NCI-H1436 treated with DMSO at 0.1 percent for 48 hours (cell line): ENCODE measurements around the gene ZNF25.
"Not testable (repeated sequence)": the region's sequence is repeated elsewhere in the genome, so short reads cannot be mapped to it uniquely, and the experiment has no call there.

Experiments used
- DNase-seq: peaks from one replicate; lab custom pipeline; 2025; lab: John Stamatoyannopoulos, UW

ZNF25 gene

DNA sequence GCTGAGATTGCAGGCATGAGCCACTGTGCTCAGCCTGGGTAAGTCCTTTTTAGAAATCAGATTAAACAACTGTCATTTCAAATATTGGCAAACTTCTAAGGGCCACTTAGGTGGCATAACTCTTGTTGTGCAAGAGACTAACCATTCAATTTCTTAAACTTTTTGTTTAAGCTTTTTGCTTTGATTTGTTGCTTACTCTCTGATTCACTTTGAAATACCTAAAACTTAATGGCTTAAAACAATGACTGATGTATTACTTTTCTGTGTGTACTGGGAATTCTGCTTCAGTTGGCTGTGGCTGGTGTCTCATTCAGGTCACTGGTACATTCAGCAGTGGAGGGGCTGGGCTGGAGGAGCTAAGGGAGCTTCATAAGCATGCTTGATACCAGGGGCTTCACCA lies 28.9 kb downstream of the ZNF25 start:
- no peak for DNase-seq

- DNase-seq = no peak
Observed at GRCh38 chr10:37937864-37938263, 38.6 kb downstream of the ZNF25 start.

DNA sequence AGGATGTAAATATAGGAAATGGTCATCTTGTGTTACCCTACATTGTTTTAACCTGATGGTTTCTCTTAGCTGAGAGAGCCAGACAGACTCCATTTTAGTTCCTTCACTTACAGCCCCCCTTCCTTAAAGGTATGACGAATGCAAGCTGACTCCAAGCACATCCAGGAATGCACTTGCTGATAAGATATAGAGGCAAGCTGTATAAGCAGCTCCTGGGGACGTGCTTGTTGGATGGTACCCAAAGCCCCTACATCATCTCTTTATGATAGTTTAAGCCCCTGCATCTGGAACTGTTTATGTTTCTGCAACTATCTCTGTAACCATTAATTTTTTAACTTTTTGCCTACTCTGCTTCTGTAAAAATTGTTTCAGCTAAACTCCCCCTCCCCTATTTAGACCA lies 41.7 kb downstream of the ZNF25 start:
- DNase-seq = no peak

DNA sequence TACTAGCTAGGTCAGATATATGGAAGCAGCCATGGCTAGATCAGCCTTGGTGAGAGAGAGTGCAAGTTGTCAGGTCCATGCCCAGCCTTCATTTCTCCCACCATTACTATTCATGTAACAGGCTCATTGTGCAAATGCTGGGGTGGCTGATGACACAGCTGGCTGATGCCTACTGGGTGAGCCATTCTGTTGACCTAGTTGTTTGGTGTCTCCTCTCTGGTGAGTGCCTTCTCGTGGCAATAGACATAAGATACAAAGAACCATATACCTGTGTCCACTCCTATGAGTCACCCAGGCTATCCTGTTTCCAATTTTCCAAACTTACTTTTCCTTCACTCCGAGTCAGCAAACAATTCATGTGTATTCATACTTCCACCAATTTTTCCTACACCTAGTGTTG lies 46.0 kb downstream of the ZNF25 start:
- DNase-seq = no peak

DNA sequence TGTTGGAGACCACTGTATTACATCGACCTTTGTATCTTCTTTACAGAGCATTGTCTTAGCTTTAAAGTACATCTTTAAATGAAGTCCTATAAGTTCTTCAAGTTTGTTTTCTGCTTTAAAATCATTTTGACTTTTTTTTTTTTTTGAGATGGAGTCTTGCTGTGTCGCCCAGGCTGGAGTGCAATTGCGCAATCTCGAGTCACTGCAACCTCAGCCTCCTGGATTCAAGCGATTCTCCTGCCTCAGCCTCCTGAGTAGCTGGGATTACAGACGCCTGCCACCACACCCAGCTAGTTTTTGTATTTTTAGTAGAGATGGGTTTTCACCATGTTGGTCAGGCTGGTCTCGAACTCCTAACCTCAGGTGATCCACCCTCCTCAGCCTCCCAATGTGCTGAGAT lies 68.3 kb downstream of the ZNF25 start:
- not testable (repeated sequence) for DNase-seq

DNA sequence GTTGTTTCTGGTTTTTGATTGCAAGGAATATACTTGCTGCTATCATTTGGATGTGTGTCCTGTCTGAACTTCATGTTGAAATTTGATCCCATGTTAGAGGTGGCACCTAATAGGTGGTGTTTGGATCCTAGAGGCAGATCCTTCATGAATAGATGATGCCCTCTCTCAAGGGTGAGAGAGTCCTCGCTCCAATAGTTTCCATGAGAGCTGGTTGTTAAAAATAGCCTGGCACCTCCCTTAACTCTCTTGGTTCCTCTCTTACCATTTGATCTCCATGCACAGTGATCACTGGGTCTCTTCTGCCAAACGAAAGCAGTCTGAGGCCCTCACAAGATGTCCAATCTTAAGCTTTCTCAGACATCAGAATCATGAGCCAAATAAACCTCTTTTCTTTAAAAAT lies 70.1 kb downstream of the ZNF25 start:
- no peak for DNase-seq
